ENCODE results near the gene CST3.

GRCh38 chr20:23634985-23635767, 2.6 kb downstream of the CST3 start:
- TF ChIP-seq CTCF (IDR thresholded peaks at IDR 0.05; ENCODE audit: poor library complexity) (no peak), EZH2 (IDR thresholded peaks at IDR 0.05; ENCODE audit: borderline replicate concordance) (no peak)
